Measurements from ENCODE around the gene LMBR1.

- TF ChIP-seq TAF1 (IDR thresholded peaks at IDR 0.05; ENCODE audit: low read depth) (no peak), EP300 (IDR thresholded peaks at IDR 0.05; ENCODE audit: borderline replicate concordance) (no peak)
These were observed 27.1 kb upstream of the LMBR1 start for GRCh38 chr7:156920076-156920475.
